Gastroesophageal sphincter (tissue), 4 donors: ENCODE data around the gene C20orf141. TPM values are rescaled to one million over a fixed set of nuclear protein-coding genes. Genes with fewer than 3 reads are reported as not detected.

Experiments
- ATAC-seq: fragments of 150-250 bp; one replicate; pipeline ENCODE4 v1.9.1; 2016; ENCODE audit warnings: mild to moderate bottlenecking, moderate library complexity
- H3K27ac ChIP-seq, 4 donors: fragments of 200-600 bp; sonication (generic) in 3 of 4; 1 replicate in 3 of 4; 2 replicates in 1 of 4; pipeline ENCODE4 v1.5.1; 2016 to 2019
- H3K27me3 ChIP-seq: fragments of 200-600 bp; sonication (generic); one replicate; pipeline ENCODE4 v1.5.1; 2019
- H3K36me3 ChIP-seq, 2 donors: fragments of 200-600 bp; sonication (generic); one replicate each; pipeline ENCODE4 v1.5.1; 2019; ENCODE audit warnings: control low read depth in 1 of 2
- H3K4me1 ChIP-seq, 3 donors: fragments of 200-600 bp; sonication (generic); 1 replicate in 2 of 3; 2 replicates in 1 of 3; pipeline ENCODE4 v1.5.1; 2016 to 2019; ENCODE audit warnings: control low read depth in 2 of 3
- H3K4me3 ChIP-seq, 2 donors: fragments of 200-600 bp; sonication (generic); one replicate each; pipeline ENCODE4 v1.5.1; 2019; ENCODE audit warnings: mild to moderate bottlenecking in 1 of 2, moderate library complexity in 1 of 2
- H3K9me3 ChIP-seq, 3 donors: fragments of 200-600 bp; sonication (generic); one replicate each; pipeline ENCODE4 v1.5.1; 2017 to 2019; ENCODE audit warnings: control low read depth in 2 of 3
- EP300 ChIP-seq: sonication (generic); formaldehyde crosslinking; IDR thresholded peaks from one replicate; pipeline ENCODE4 v1.6.1; 2017; ENCODE audit warnings: antibody characterized with exemption, mild to moderate bottlenecking
- POLR2A ChIP-seq, 2 donors: fragments of 450-650 bp; IDR thresholded peaks; one replicate each; pipeline ENCODE4 v1.6.1; 2017; ENCODE audit warnings: antibody characterized with exemption in 2 of 2, mild to moderate bottlenecking in 2 of 2, moderate library complexity in 1 of 2
- POLR2AphosphoS5 ChIP-seq: sonication (generic); formaldehyde crosslinking; IDR thresholded peaks from one replicate; pipeline ENCODE4 v1.6.1; 2017; ENCODE audit warnings: antibody characterized with exemption
- WGBS, 2 donors: methylation state at CpG; one replicate each; pipeline ENCODE4 v1.1.5; 2018; ENCODE audit warnings: low coverage in 1 of 2; 5-methylcytosine and 5-hydroxymethylcytosine counted together
- total RNA-seq, 4 donors: library from RNA; depleted of rRNA; stranded (reverse); fragments of >200 nt; gene quantifications; one replicate each; pipeline ENCODE4 v1.1.0, GENCODE V29; 2016
- TF ChIP-seq, protein P1 (sequence below), 4 experiments: fragments of 200-600 bp in 2 of 4; fragments of 450-650 bp in 2 of 4; sonication (generic) in 1 of 4; IDR thresholded peaks; one replicate each; pipeline ENCODE4 v1.5.1; 2017 to 2019; ENCODE audit warnings: antibody characterized with exemption in 4 of 4, mild to moderate bottlenecking in 2 of 4, moderate library complexity in 2 of 4

C20orf141 gene
- total RNA-seq, 4 donors from 2014 or later: not detected

DNA sequence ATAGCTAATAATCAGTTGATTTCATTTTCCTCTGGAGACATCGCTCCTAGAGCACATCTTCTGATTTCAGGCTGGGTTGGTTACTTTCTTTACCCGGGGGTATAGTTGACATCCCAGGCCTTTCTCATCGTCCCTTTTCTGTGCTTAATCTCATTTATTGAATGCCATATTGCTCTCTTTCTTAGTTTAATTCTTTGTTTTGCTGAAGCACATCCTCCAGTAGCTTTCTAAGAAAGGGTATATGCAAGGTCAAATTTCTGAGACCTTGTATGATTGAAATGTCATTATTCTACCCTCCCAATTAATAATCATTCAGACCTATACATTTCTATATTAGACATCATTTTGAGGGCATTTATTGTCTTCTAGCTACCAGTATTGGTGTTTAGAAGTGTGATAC is 2.6 kb upstream of the C20orf141 start:
- no peaks in the 10 kb centered on the region for H3K36me3 ChIP-seq
- H3K4me1 ChIP-seq: no peaks in the 10 kb centered on the region
- H3K9me3 ChIP-seq: peaks cover 0 to 17% (median 0%) of the 10 kb centered on the region in 3 donors
- no peak for TF ChIP-seq POLR2AphosphoS5
- TF ChIP-seq EP300: no peak
- TF ChIP-seq, protein P1, sequence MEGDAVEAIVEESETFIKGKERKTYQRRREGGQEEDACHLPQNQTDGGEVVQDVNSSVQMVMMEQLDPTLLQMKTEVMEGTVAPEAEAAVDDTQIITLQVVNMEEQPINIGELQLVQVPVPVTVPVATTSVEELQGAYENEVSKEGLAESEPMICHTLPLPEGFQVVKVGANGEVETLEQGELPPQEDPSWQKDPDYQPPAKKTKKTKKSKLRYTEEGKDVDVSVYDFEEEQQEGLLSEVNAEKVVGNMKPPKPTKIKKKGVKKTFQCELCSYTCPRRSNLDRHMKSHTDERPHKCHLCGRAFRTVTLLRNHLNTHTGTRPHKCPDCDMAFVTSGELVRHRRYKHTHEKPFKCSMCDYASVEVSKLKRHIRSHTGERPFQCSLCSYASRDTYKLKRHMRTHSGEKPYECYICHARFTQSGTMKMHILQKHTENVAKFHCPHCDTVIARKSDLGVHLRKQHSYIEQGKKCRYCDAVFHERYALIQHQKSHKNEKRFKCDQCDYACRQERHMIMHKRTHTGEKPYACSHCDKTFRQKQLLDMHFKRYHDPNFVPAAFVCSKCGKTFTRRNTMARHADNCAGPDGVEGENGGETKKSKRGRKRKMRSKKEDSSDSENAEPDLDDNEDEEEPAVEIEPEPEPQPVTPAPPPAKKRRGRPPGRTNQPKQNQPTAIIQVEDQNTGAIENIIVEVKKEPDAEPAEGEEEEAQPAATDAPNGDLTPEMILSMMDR (IDR thresholded peaks at IDR 0.05): no peak
- TF ChIP-seq POLR2A (IDR thresholded peaks at IDR 0.05): no peak
- H3K27ac ChIP-seq: no peak overlapping the region
- peaks cover 80% of the 10 kb centered on the region for H3K27me3 ChIP-seq
- 85 to 100% methylated on average over 2 to 3 of the region's 3 CpGs for WGBS, 2 donors
- H3K4me3 ChIP-seq: no peak overlapping the region
- ATAC-seq: no peak

DNA sequence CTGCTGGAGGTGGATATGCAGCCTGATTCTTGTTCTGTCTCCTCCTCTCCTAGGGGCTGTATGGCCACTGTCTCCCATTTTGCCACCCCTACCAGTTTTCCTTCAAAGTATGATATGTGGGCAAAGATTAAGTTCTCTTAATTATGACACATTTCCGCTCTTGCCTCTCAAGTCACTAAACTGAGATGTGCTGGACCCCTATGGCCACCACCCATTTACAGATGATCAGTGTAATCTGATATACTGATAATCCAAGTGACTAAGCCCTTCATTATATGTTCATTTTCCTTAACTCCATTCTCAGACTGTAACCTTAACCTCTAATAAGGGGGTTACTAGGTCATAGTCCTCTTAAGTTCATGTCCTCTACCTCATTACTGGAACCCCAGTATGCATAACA is 711 bp upstream of the C20orf141 start:
- Histone ChIP-seq H3K27ac (no peak overlapping the region), H3K4me1 (no peaks in the 10 kb centered on the region), H3K4me3 (no peak overlapping the region), H3K27me3 (peaks cover 78% of the 10 kb centered on the region), H3K36me3 (no peaks in the 10 kb centered on the region), H3K9me3 (peaks cover 0 to 17% (median 0%) of the 10 kb centered on the region in 3 donors)
- no peak for TF ChIP-seq EP300
- TF ChIP-seq, protein P1 (IDR thresholded peaks at IDR 0.05): no peak
- no peak for TF ChIP-seq POLR2AphosphoS5
- no peak for ATAC-seq
- 75 to 100% methylated on average over 1 of the region's 1 CpG for WGBS, 2 donors

DNA sequence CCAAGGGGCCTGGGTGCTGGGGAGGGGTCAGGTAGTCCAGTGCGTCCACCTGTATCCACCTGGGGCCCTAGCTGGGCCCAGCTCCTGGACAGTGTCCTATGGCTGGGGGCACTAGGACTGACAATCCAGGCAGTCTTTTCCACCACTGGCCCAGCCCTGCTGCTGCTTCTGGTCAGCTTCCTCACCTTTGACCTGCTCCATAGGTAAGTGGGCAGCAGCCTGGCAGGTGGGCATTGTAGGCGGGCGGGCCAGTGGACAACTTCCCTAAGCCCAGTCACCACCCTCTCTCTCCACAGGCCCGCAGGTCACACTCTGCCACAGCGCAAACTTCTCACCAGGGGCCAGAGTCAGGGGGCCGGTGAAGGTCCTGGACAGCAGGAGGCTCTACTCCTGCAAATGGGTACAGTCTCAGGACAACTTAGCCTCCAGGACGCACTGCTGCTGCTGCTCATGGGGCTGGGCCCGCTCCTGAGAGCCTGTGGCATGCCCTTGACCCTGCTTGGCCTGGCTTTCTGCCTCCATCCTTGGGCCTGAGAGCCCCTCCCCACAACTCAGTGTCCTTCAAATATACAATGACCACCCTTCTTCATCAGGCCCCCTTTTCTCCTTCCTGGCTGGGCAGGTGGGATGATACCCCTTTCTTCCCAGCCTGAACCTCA is 584 bp downstream of the C20orf141 start:
- peaks cover 0 to 3% (median 0%) of the 10 kb centered on the region in 3 donors for H3K4me1 ChIP-seq
- H3K27me3 ChIP-seq: peaks cover 78% of the 10 kb centered on the region
- TF ChIP-seq, protein P1 (IDR thresholded peaks at IDR 0.05): no peak
- TF ChIP-seq POLR2A (IDR thresholded peaks at IDR 0.05): no peak
- TF ChIP-seq EP300: no peak
- TF ChIP-seq POLR2AphosphoS5: no peak
- peaks cover 0 to 17% (median 0%) of the 10 kb centered on the region in 3 donors for H3K9me3 ChIP-seq
- 93% methylated on average over 3 of the region's 8 CpGs; no CpG with 5 or more reads in 1 of the 2 donors for WGBS, 2 donors
- no peak overlapping the region for H3K27ac ChIP-seq
- ATAC-seq: no peak
- no peaks in the 10 kb centered on the region for H3K36me3 ChIP-seq
- no peak overlapping the region for H3K4me3 ChIP-seq

DNA sequence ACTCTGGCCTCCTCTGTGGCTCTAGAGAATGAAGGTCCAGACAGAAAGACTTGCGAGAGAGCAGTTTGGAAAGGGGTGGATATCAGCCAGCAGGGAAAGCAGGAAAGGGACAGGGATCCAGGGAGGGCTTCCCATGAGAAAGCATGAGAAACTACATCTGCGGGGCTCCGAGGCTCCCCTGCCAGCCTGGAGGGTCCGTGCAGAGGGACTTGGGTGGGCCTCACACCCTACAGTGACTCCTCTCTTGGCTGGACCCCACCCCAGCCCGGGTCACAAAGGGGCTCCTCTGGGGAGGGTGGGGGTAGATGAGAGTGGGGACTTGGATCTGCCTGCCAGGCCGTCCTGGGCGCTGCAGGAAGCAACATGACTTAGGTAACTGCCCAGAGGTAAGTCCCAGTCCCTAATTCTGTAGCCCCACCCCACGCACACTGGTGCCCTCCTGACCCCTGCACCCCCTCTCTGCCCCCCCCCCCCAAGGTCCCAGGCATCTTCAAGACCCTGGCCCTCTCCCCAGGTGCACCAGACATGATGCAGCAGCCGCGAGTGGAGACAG is 1.3 kb downstream of the C20orf141 start, which contains the start of gene TMEM239:
Gene TMEM239 (plus strand): TSS at position 335 of the 553 bp plus-strand sequence. CDS start 191 bp downstream, at position 526.
- Histone ChIP-seq H3K36me3 (no peaks in the 10 kb centered on the region), H3K9me3 (peaks cover 0 to 17% (median 0%) of the 10 kb centered on the region in 3 donors), H3K4me1 (peaks cover 0 to 11% (median 0%) of the 10 kb centered on the region in 3 donors), H3K27ac (no peak within 1 kb of the TSS), H3K4me3 (no peak within 1 kb of the TSS), H3K27me3 (peaks cover 78% of the 10 kb centered on the region)
- 40% methylated on average over 2 of the region's 10 CpGs; no CpG with 5 or more reads in 1 of the 2 donors for WGBS, 2 donors
- TF ChIP-seq, protein P1 (IDR thresholded peaks at IDR 0.05): no peak
- TF ChIP-seq POLR2A (IDR thresholded peaks at IDR 0.05): no peak
- TF ChIP-seq POLR2AphosphoS5: no peak
- ATAC-seq: no peak
